HFFc6 (cell line): Measurements from ENCODE around the gene INO80B. TPM values are rescaled to one million over a fixed set of nuclear protein-coding genes. Genes with fewer than 3 reads are reported as not detected.

Experiments used
- DNase-seq: peaks from one replicate; pipeline ENCODE4 v3.0.0-alpha.2; 2018
- H3K27ac Mint-ChIP-seq: 2 replicates; pipeline ENCODE4 v1.8.0; 2020; ENCODE audit warnings: mild to moderate bottlenecking, mixed read lengths
- H3K27me3 Mint-ChIP-seq: 2 replicates; pipeline ENCODE4 v1.8.0; 2021; ENCODE audit warnings: mild to moderate bottlenecking, moderate library complexity, mixed read lengths; ENCODE audit not compliant: insufficient read depth
- H3K36me3 Mint-ChIP-seq: 2 replicates; pipeline ENCODE4 v1.8.0; 2021; ENCODE audit warnings: low read depth, mixed read lengths
- H3K4me1 Mint-ChIP-seq: 2 replicates; pipeline ENCODE4 v1.8.0; 2020; ENCODE audit warnings: low read depth, mixed read lengths
- H3K4me3 Mint-ChIP-seq: 2 replicates; pipeline ENCODE4 v1.8.0; 2020; ENCODE audit warnings: mild to moderate bottlenecking, moderate library complexity, mixed read lengths
- H3K9me3 Mint-ChIP-seq: 2 replicates; pipeline ENCODE4 v1.8.0; 2020; ENCODE audit warnings: mild to moderate bottlenecking, mixed read lengths
- CTCF ChIP-seq: fragments of 200-600 bp; sonication (generic); IDR thresholded peaks from 2 replicates; pipeline ENCODE4 v1.5.0; 2021; ENCODE audit warnings: antibody characterized with exemption, mild to moderate bottlenecking
- total RNA-seq, 6 experiments: library from RNA; stranded (reverse); fragmentation: NEBNext Ultra II Directional; extraction: Animal tissue kit (Norgen Biotek cat#: 25700); gene quantifications; 2 replicates in 1 of 6; 3 replicates in 5 of 6; pipeline ENCODE4 v1.2.3, GENCODE V29; 2021

Gene INO80B
- total RNA-seq, 6 experiments from 2014 or later, result 18.4 to 26.9 (median 21.4) TPM

DNA sequence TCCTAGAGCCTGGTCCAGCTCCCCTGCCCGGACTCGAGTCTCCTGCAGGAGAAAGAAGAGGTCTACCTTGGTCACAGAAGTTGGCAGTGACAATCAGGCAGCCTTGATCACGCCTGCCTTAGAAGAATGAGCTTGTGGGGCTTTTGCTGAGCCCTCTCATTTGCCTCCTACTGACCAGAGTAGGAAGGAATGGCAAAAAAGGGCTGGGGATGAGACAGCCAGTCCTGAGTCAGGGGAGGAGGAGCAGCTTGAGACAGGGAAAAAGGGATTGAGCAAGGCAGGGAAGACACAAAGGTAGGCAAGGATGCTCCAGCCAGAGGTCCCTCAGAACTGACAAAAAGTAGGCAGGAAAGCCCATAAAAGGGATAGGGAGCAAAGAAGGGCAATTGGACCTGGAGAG lies 27.3 kb upstream of the INO80B start:
- H3K27me3 Mint-ChIP-seq, result no peaks in the 10 kb centered on the region; the same call in 1 of the 2 replicates
- H3K9me3 Mint-ChIP-seq, result no peaks in the 10 kb centered on the region
- H3K4me1 Mint-ChIP-seq, result peaks cover 32% of the 10 kb centered on the region
- H3K27ac Mint-ChIP-seq, result peak overlapping the region; percentile 35
- H3K4me3 Mint-ChIP-seq, result no peak overlapping the region
- peak; percentile 23 for TF ChIP-seq CTCF
- DNase-seq, result peak; percentile 36
- H3K36me3 Mint-ChIP-seq, result peaks cover 19% of the 10 kb centered on the region

- DNase-seq, result no peak
- no peak for TF ChIP-seq CTCF
- Mint-ChIP-seq H3K27ac (0 out of 2 replicates have a peak overlapping the region, but pooled peaks have one; percentile 10), H3K4me3 (no peak overlapping the region), H3K36me3 (peaks cover 19% of the 10 kb centered on the region), H3K9me3 (no peaks in the 10 kb centered on the region), H3K4me1 (peaks cover 21% of the 10 kb centered on the region), H3K27me3 (no peaks in the 10 kb centered on the region; the same call in 1 of the 2 replicates)
Observed at GRCh38 chr2:74428675-74429074, 26.2 kb upstream of the INO80B start.

DNA sequence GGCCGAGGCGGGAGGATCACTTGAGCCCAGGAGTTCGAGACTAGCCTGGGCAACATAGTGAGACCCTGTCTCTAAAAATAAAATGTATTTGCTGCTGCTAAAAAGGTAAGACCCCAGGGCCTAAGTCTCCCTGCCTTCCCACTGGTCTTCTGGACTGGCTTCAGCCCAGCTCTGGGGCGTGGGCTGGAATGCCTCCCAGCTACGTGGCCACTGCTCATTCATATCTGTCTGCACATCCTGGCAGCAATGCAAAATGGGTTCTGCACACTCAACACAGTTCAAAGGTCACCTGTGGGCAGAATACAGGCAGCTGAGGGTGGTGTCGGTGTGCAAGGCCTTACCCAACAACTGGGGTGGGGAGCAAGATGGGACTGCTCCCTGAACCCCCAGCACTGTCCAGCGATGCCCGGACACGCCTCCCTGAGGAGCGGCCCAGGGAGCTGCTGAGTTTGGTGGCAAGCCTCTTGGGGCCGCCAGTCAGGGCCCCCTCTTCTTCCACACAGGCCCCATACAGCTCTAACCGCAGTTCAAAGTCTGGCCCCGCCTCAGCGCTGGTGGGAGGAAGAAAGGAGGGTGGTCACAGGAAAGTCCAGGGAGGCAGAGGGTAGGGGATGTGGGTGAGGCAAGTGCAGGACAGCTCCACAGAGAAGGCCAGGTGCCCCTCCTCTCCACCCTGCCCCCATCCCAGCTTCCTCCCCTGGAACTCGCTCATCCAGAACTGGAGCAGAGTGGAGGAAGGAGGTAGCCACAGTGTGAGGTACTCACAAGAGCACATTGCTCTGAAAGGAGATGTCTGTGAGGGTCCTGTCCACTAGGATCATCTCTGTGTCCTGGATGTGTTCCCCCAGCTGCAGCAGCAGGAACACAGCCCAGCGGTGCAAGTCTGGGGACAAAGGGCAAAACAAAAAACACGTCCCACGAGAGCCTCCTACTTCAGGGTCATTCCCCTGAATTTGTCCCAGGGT lies 25.1 kb upstream of the INO80B start:
- no peaks in the 10 kb centered on the region for H3K9me3 Mint-ChIP-seq
- H3K27me3 Mint-ChIP-seq, result no peaks in the 10 kb centered on the region; the same call in 1 of the 2 replicates
- peaks cover 16% of the 10 kb centered on the region for H3K4me1 Mint-ChIP-seq
- no peak for TF ChIP-seq CTCF
- no peak overlapping the region for H3K4me3 Mint-ChIP-seq
- H3K36me3 Mint-ChIP-seq, result peaks cover 14% of the 10 kb centered on the region
- no peak for DNase-seq
- no peak overlapping the region for H3K27ac Mint-ChIP-seq

DNA sequence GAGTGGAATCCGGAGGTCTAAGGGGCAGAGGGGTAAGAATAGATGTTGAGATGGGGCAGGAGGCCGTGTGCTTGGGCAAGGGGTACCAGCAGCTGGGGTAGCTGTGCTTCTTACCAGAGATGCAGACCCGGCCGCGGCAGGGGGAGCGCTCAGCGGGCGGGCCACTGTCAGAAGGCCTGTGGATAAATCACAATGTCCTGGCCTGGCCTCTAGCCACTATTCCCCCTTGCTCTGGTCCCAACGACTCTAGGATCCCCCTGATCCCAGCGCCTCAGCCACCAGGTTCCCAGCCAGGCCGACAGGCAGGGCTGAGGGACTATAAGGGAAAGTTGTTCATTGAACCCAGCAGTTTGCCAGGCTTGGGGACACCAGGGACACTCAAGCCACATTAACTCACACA lies 24.4 kb upstream of the INO80B start:
- no peak overlapping the region for H3K27ac Mint-ChIP-seq
- no peak for DNase-seq
- H3K9me3 Mint-ChIP-seq, result no peaks in the 10 kb centered on the region
- H3K36me3 Mint-ChIP-seq, result peaks cover 10% of the 10 kb centered on the region
- H3K4me1 Mint-ChIP-seq, result peaks cover 11% of the 10 kb centered on the region; the same call in 1 of the 2 replicates
- no peak overlapping the region for H3K4me3 Mint-ChIP-seq
- TF ChIP-seq CTCF, result no peak
- no peaks in the 10 kb centered on the region; the same call in 1 of the 2 replicates for H3K27me3 Mint-ChIP-seq

DNA sequence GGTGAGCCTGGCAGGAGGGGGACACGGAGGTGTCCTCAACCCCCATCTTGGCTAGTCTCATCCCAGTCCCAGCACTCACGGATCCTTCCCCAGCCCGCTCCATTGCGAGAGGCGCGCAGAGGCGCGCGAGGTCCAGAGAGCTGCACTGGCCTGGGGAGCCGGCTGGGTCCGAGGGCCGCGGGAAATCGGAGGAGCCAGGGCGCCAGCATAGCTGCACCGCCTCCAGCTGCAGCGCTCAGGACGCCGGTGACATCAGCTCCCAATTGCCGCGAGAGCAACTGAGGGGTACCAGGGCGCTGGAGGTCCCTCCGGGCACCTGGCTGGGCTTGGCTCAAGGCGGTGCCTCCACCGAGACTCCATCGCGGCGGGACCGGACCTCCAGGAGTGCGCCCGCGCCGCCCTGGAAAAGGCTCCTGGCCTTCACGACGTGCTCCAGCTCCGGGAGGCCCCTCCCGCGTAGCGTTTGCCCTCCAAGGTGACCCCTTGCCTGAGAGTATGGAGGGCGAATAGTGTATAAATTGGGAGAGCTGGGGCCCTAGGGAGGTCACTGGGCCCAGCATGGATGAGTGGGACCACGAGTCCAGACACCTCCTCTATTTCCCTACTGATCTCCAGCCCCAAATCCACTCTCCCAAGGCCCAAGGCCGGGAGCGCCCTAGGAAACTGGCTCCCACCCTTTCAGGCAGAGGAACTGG lies 18.6 kb upstream of the INO80B start:
- TF ChIP-seq CTCF, result no peak
- peaks cover 41% of the 10 kb centered on the region for H3K4me1 Mint-ChIP-seq
- H3K4me3 Mint-ChIP-seq, result no peak overlapping the region
- no peaks in the 10 kb centered on the region for H3K36me3 Mint-ChIP-seq
- no peaks in the 10 kb centered on the region; the same call in 1 of the 2 replicates for H3K27me3 Mint-ChIP-seq
- no peak for DNase-seq
- no peak overlapping the region for H3K27ac Mint-ChIP-seq
- H3K9me3 Mint-ChIP-seq, result no peaks in the 10 kb centered on the region
